ENCODE results near the gene MRPL34. TPM values are rescaled to one million over a fixed set of nuclear protein-coding genes. Genes with fewer than 3 reads are reported as not detected.

MRPL34 gene
- total RNA-seq, 2 donors from 2014 or later, result 47.0 to 47.1 TPM

- H3K27ac Mint-ChIP-seq, result no peak overlapping the region
- no peak overlapping the region for H3K4me3 Mint-ChIP-seq
- H3K9me3 ChIP-seq (ENCODE audit: control insufficient read depth, low read length, poor library complexity, severe bottlenecking), result no peaks in the 10 kb centered on the region
- peaks cover 11% of the 10 kb centered on the region for H3K4me1 Mint-ChIP-seq
- no peaks in the 10 kb centered on the region for H3K27me3 Mint-ChIP-seq
- H3K36me3 Mint-ChIP-seq (ENCODE audit: low read depth), result no peaks in the 10 kb centered on the region
- DNase-seq, result no peak
- ATAC-seq, result no peak
These were observed 35.2 kb downstream of the MRPL34 start for GRCh38 chr19:17340871-17341357.

- DNase-seq, result no peak
- no peak overlapping the region for H3K27ac Mint-ChIP-seq
- no peak for ATAC-seq
- H3K9me3 ChIP-seq (ENCODE audit: control insufficient read depth, low read length, poor library complexity, severe bottlenecking), result no peaks in the 10 kb centered on the region
- no peaks in the 10 kb centered on the region for H3K36me3 Mint-ChIP-seq (ENCODE audit: low read depth)
- no peaks in the 10 kb centered on the region for H3K27me3 Mint-ChIP-seq
- no peak overlapping the region for H3K4me3 Mint-ChIP-seq
- peaks cover 15% of the 10 kb centered on the region for H3K4me1 Mint-ChIP-seq
These were observed 35.7 kb downstream of the MRPL34 start for GRCh38 chr19:17341386-17341785.

GRCh38 chr19:17341845-17342244 is 36.2 kb downstream of the MRPL34 start:
- no peaks in the 10 kb centered on the region for H3K36me3 Mint-ChIP-seq (ENCODE audit: low read depth)
- peaks cover 15% of the 10 kb centered on the region for H3K4me1 Mint-ChIP-seq
- ATAC-seq, result no peak
- DNase-seq, result no peak
- no peaks in the 10 kb centered on the region for H3K27me3 Mint-ChIP-seq
- no peak overlapping the region for H3K27ac Mint-ChIP-seq
- no peaks in the 10 kb centered on the region for H3K9me3 ChIP-seq (ENCODE audit: control insufficient read depth, low read length, poor library complexity, severe bottlenecking)
- no peak overlapping the region for H3K4me3 Mint-ChIP-seq

- Mint-ChIP-seq H3K4me3 (no peak overlapping the region), H3K4me1 (peaks cover 6% of the 10 kb centered on the region), H3K27ac (peak overlapping the region; percentile 32), H3K36me3 (ENCODE audit: low read depth) (peaks cover 2% of the 10 kb centered on the region), H3K27me3 (peaks cover 18% of the 10 kb centered on the region)
- ATAC-seq (peak; percentile 96), DNase-seq (peak; percentile 59 to 74 (median 69))
- no peaks in the 10 kb centered on the region for H3K9me3 ChIP-seq (ENCODE audit: control insufficient read depth, low read length, poor library complexity, severe bottlenecking)
These were observed 40.5 kb downstream of the MRPL34 start for GRCh38 chr19:17346109-17346671.

- H3K9me3 ChIP-seq (ENCODE audit: control insufficient read depth, low read length, poor library complexity, severe bottlenecking), result no peaks in the 10 kb centered on the region
- peaks cover 27% of the 10 kb centered on the region for H3K27me3 Mint-ChIP-seq
- H3K36me3 Mint-ChIP-seq (ENCODE audit: low read depth), result peaks cover 2% of the 10 kb centered on the region
- ATAC-seq (no peak), DNase-seq (no peak)
- no peak overlapping the region for H3K27ac Mint-ChIP-seq
- peaks cover 8% of the 10 kb centered on the region for H3K4me1 Mint-ChIP-seq
- H3K4me3 Mint-ChIP-seq, result no peak overlapping the region
These were observed 41.7 kb downstream of the MRPL34 start for GRCh38 chr19:17347361-17347760.

- H3K9me3 ChIP-seq (ENCODE audit: control insufficient read depth, low read length, poor library complexity, severe bottlenecking), result no peaks in the 10 kb centered on the region
- ATAC-seq (no peak), DNase-seq (no peak)
- Mint-ChIP-seq H3K36me3 (ENCODE audit: low read depth) (peaks cover 2% of the 10 kb centered on the region), H3K4me3 (no peak overlapping the region), H3K4me1 (peaks cover 8% of the 10 kb centered on the region), H3K27ac (no peak overlapping the region), H3K27me3 (peaks cover 32% of the 10 kb centered on the region)
These were observed 42.2 kb downstream of the MRPL34 start for GRCh38 chr19:17347877-17348276.

- H3K36me3 Mint-ChIP-seq (ENCODE audit: low read depth), result peaks cover 4% of the 10 kb centered on the region
- no peak for ATAC-seq
- DNase-seq, result no peak
- H3K4me3 Mint-ChIP-seq, result no peak overlapping the region
- H3K9me3 ChIP-seq (ENCODE audit: control insufficient read depth, low read length, poor library complexity, severe bottlenecking), result no peaks in the 10 kb centered on the region
- H3K27me3 Mint-ChIP-seq, result peaks cover 40% of the 10 kb centered on the region
- H3K4me1 Mint-ChIP-seq, result peaks cover 14% of the 10 kb centered on the region
- H3K27ac Mint-ChIP-seq, result peak overlapping the region; percentile 67
These were observed 43.0 kb downstream of the MRPL34 start for GRCh38 chr19:17348700-17349099.

GRCh38 chr19:17351815-17352435 is 46.3 kb downstream of the MRPL34 start:
- H3K4me1 Mint-ChIP-seq, result peaks cover 9% of the 10 kb centered on the region
- peaks cover 43% of the 10 kb centered on the region for H3K27me3 Mint-ChIP-seq
- ATAC-seq (no peak), DNase-seq (no peak)
- H3K9me3 ChIP-seq (ENCODE audit: control insufficient read depth, low read length, poor library complexity, severe bottlenecking), result no peaks in the 10 kb centered on the region
- no peak overlapping the region for H3K4me3 Mint-ChIP-seq
- no peak overlapping the region for H3K27ac Mint-ChIP-seq
- peaks cover 4% of the 10 kb centered on the region for H3K36me3 Mint-ChIP-seq (ENCODE audit: low read depth)

- peaks cover 40% of the 10 kb centered on the region for H3K27me3 Mint-ChIP-seq
- DNase-seq (no peak), ATAC-seq (no peak)
- H3K4me3 Mint-ChIP-seq, result no peak overlapping the region
- no peaks in the 10 kb centered on the region for H3K9me3 ChIP-seq (ENCODE audit: control insufficient read depth, low read length, poor library complexity, severe bottlenecking)
- peaks cover 4% of the 10 kb centered on the region for H3K36me3 Mint-ChIP-seq (ENCODE audit: low read depth)
- H3K27ac Mint-ChIP-seq, result no peak overlapping the region
- peaks cover 9% of the 10 kb centered on the region for H3K4me1 Mint-ChIP-seq
These were observed 47.1 kb downstream of the MRPL34 start for GRCh38 chr19:17352608-17353280.

- ATAC-seq (no peak), DNase-seq (no peak)
- H3K4me3 Mint-ChIP-seq, result no peak overlapping the region
- peaks cover 2% of the 10 kb centered on the region for H3K36me3 Mint-ChIP-seq (ENCODE audit: low read depth)
- H3K4me1 Mint-ChIP-seq, result peaks cover 9% of the 10 kb centered on the region
- peaks cover 36% of the 10 kb centered on the region for H3K27me3 Mint-ChIP-seq
- no peaks in the 10 kb centered on the region for H3K9me3 ChIP-seq (ENCODE audit: control insufficient read depth, low read length, poor library complexity, severe bottlenecking)
- H3K27ac Mint-ChIP-seq, result no peak overlapping the region
These were observed 47.7 kb downstream of the MRPL34 start for GRCh38 chr19:17353386-17353785.

Other genes starting within 250 kb of the MRPL34 start
- 10 to 100 TPM; 18.4 to 26.2 TPM for gene HAUS8, start 230.4 kb upstream of the MRPL34 start, total RNA-seq
- 100 to 1,000 TPM; 202 to 220 TPM for gene MYO9B, start 230.1 kb upstream of the MRPL34 start, total RNA-seq
- gene USE1, start 90.5 kb upstream of the MRPL34 start, total RNA-seq, result 10 to 100 TPM; 21.7 to 23.1 TPM
- 10 to 100 TPM; 13.9 to 14.9 TPM for gene OCEL1, start 79.6 kb upstream of the MRPL34 start, total RNA-seq
- 1 to 10 TPM; 1.8 to 2.1 TPM for gene NR2F6, start 60.0 kb upstream of the MRPL34 start, total RNA-seq
- under 1 TPM in 1 of 2 donors, not detected in 1; 0.26 TPM for gene USHBP1, start 41.1 kb upstream of the MRPL34 start, total RNA-seq
- 10 to 100 TPM; 70.7 to 72.2 TPM for gene BABAM1, start 38.4 kb upstream of the MRPL34 start, total RNA-seq
- 1 to 10 TPM; 1.4 to 2.0 TPM for gene ANKLE1, start 24.0 kb upstream of the MRPL34 start, total RNA-seq
- 1 to 10 TPM; 5.0 to 7.1 TPM for gene ABHD8, start 2.4 kb upstream of the MRPL34 start, total RNA-seq
- 10 to 100 TPM; 40.3 to 50.3 TPM for gene DDA1, start 3.7 kb downstream of the MRPL34 start, total RNA-seq
- 10 to 100 TPM; 15.9 to 17.7 TPM for gene ANO8, start 29.0 kb downstream of the MRPL34 start, total RNA-seq
- 10 to 100 TPM; 27.5 to 33.3 TPM for gene GTPBP3, start 31.7 kb downstream of the MRPL34 start, total RNA-seq
- gene PLVAP, start 71.5 kb downstream of the MRPL34 start, total RNA-seq, result not detected
- gene CCDC194, start 88.3 kb downstream of the MRPL34 start, total RNA-seq, result under 1 TPM in 1 of 2 donors, not detected in 1; 0.44 TPM
- gene BST2, start 99.8 kb downstream of the MRPL34 start, total RNA-seq, result 10 to 100 TPM; 36.7 to 38.1 TPM
- gene MVB12A, start 114.2 kb downstream of the MRPL34 start, total RNA-seq, result 10 to 100 TPM; 17.9 to 20.3 TPM
- not detected for gene TMEM221, start 142.8 kb downstream of the MRPL34 start, total RNA-seq
- not detected for gene NXNL1, start 155.1 kb downstream of the MRPL34 start, total RNA-seq
- gene SLC27A1, start 164.7 kb downstream of the MRPL34 start, total RNA-seq, result 1 to 10 TPM; 5.8 to 7.1 TPM
- 10 to 100 TPM; 48.6 to 53.7 TPM for gene PGLS, start 205.8 kb downstream of the MRPL34 start, total RNA-seq
- 10 to 100 TPM; 42.1 to 42.4 TPM for gene COLGALT1, start 249.8 kb downstream of the MRPL34 start, total RNA-seq

All from T-helper 17 cell (primary cell).